Loucy (cell line): ENCODE data around the gene BPI.

Source experiments
- H2AFZ ChIP-seq: fragments of 200-600 bp; sonication (generic); 2 replicates; pipeline ENCODE4 v1.6.0; 2016; ENCODE audit warnings: antibody characterized with exemption, mild to moderate bottlenecking, low read length, moderate library complexity
- H3F3A ChIP-seq: fragments of 200-600 bp; 2 replicates; pipeline ENCODE4 v1.6.0; 2016; ENCODE audit warnings: antibody characterized with exemption, low read depth, mild to moderate bottlenecking
- H3K27me3 ChIP-seq: fragments of 200-600 bp; sonication (generic); 2 replicates; pipeline ENCODE4 v1.6.1; 2014; ENCODE audit warnings: low read length, mild to moderate bottlenecking; ENCODE audit not compliant: insufficient read depth, poor library complexity, severe bottlenecking
- H3K36me3 ChIP-seq: fragments of 200-600 bp; sonication (generic); 2 replicates; pipeline ENCODE4 v1.6.1; 2016; ENCODE audit warnings: low read length; ENCODE audit not compliant: insufficient read depth
- H3K4me1 ChIP-seq: fragments of 200-600 bp; sonication (generic); 2 replicates; pipeline ENCODE4 v1.5.1; 2014; ENCODE audit warnings: low read length, mild to moderate bottlenecking; ENCODE audit not compliant: insufficient read depth, poor library complexity, severe bottlenecking
- H3K4me2 ChIP-seq: fragments of 200-600 bp; sonication (generic); 2 replicates; pipeline ENCODE4 v1.6.0; 2014; ENCODE audit warnings: antibody characterized with exemption, low read length, low read depth, mild to moderate bottlenecking; ENCODE audit not compliant: poor library complexity, severe bottlenecking
- H3K4me3 ChIP-seq: fragments of 200-600 bp; sonication (generic); 2 replicates; pipeline ENCODE4 v1.5.1; 2014; ENCODE audit warnings: low read length, mild to moderate bottlenecking, mixed read lengths; ENCODE audit not compliant: poor library complexity, severe bottlenecking
- H3K79me2 ChIP-seq: fragments of 200-600 bp; sonication (generic); 2 replicates; pipeline ENCODE4 v1.6.1; 2014; ENCODE audit warnings: low read length; ENCODE audit not compliant: insufficient read depth
- H3K9ac ChIP-seq: fragments of 200-600 bp; sonication (generic); 2 replicates; pipeline ENCODE4 v1.6.0; 2014; ENCODE audit warnings: mild to moderate bottlenecking, low read depth, low read length, moderate library complexity; ENCODE audit not compliant: poor library complexity, severe bottlenecking
- H3K9me2 ChIP-seq: fragments of 200-600 bp; sonication (generic); replicated peaks from 2 replicates; pipeline ENCODE4 v1.6.1; 2016; ENCODE audit warnings: low read depth, low read length, mixed read lengths
- H3K9me3 ChIP-seq: fragments of 200-600 bp; sonication (generic); 2 replicates; pipeline ENCODE4 v1.6.1; 2014; ENCODE audit warnings: mild to moderate bottlenecking, antibody characterized with exemption, low read length, low read depth; ENCODE audit not compliant: insufficient read depth
- H4K20me1 ChIP-seq: fragments of 200-600 bp; sonication (generic); 2 replicates; pipeline ENCODE4 v1.6.0; 2014; ENCODE audit warnings: antibody characterized with exemption, low read length, mild to moderate bottlenecking; ENCODE audit not compliant: insufficient read depth, poor library complexity, severe bottlenecking
- EZH2phosphoT487 ChIP-seq: fragments of 200-600 bp; IDR thresholded peaks from 2 replicates; pipeline ENCODE4 v1.6.1; 2018; ENCODE audit warnings: antibody characterized with exemption, mild to moderate bottlenecking, moderate library complexity, borderline replicate concordance
- TF ChIP-seq, protein P1 (sequence below): fragments of 200-600 bp; sonication (generic); conservative IDR thresholded peaks from 2 replicates; pipeline ENCODE4 v1.5.1; 2014; ENCODE audit warnings: mild to moderate bottlenecking, antibody characterized with exemption, low read length

Gene BPI

DNA sequence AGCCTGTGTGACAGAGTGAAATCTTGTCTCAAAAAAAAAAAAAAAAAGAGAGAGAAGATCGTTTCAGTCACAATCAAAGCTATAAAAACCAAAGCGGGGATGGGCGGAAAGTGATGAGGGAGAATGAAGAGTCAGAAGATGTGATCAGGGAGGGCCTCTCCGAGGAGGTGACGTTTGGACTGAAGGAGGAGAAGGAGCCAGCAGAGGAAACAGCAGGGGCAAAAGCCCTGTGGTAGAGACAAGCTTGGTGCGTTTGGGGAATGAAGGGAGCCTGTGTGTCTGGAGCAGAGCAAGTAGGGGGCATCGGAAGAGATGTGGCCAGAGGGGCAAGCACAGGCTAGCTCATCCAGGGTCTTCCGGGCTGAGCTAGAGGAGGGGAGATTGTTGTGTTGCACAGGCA, 27.9 kb downstream of the BPI start:
- Histone ChIP-seq H3K4me3 (no peak overlapping the region), H3K9me2 (no peaks in the 10 kb centered on the region), H3K4me1 (no peaks in the 10 kb centered on the region), H3K27me3 (no peaks in the 10 kb centered on the region), H3F3A (no peaks in the 10 kb centered on the region), H3K36me3 (no peaks in the 10 kb centered on the region), H3K9me3 (no peaks in the 10 kb centered on the region), H4K20me1 (no peaks in the 10 kb centered on the region), H2AFZ (no peak overlapping the region), H3K4me2 (no peak overlapping the region), H3K9ac (no peak overlapping the region), H3K79me2 (no peaks in the 10 kb centered on the region)
- no peak for TF ChIP-seq EZH2phosphoT487
- TF ChIP-seq, protein P1, sequence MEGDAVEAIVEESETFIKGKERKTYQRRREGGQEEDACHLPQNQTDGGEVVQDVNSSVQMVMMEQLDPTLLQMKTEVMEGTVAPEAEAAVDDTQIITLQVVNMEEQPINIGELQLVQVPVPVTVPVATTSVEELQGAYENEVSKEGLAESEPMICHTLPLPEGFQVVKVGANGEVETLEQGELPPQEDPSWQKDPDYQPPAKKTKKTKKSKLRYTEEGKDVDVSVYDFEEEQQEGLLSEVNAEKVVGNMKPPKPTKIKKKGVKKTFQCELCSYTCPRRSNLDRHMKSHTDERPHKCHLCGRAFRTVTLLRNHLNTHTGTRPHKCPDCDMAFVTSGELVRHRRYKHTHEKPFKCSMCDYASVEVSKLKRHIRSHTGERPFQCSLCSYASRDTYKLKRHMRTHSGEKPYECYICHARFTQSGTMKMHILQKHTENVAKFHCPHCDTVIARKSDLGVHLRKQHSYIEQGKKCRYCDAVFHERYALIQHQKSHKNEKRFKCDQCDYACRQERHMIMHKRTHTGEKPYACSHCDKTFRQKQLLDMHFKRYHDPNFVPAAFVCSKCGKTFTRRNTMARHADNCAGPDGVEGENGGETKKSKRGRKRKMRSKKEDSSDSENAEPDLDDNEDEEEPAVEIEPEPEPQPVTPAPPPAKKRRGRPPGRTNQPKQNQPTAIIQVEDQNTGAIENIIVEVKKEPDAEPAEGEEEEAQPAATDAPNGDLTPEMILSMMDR, result no peak

DNA sequence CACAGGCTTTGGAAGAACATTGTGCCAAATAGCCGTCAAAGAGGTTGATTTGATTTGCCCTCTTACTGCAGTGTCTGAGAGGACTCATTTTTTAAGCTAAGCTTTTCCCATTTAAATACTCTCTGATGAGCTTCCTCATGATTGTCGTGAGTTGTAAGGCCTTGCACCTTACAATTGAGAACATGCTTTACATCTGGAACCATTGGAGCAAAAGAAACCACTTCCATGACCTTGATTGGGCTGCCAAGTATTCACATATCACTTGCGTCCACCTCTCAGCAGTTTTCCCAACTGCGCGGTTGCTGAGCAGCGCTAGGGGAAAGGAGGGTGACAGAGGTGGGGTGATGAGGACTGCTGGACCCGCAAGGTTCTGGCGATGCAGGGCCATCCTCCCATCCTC, 30.1 kb downstream of the BPI start:
- Histone ChIP-seq H3K4me1 (no peaks in the 10 kb centered on the region), H3K9ac (no peak overlapping the region), H4K20me1 (no peaks in the 10 kb centered on the region), H3K36me3 (no peaks in the 10 kb centered on the region), H3K4me2 (no peak overlapping the region), H3K4me3 (no peak overlapping the region), H3K79me2 (no peaks in the 10 kb centered on the region), H2AFZ (no peak overlapping the region), H3K9me2 (no peaks in the 10 kb centered on the region), H3K9me3 (no peaks in the 10 kb centered on the region), H3K27me3 (no peaks in the 10 kb centered on the region), H3F3A (no peaks in the 10 kb centered on the region)
- TF ChIP-seq, protein P1, result no peak
- no peak for TF ChIP-seq EZH2phosphoT487

DNA sequence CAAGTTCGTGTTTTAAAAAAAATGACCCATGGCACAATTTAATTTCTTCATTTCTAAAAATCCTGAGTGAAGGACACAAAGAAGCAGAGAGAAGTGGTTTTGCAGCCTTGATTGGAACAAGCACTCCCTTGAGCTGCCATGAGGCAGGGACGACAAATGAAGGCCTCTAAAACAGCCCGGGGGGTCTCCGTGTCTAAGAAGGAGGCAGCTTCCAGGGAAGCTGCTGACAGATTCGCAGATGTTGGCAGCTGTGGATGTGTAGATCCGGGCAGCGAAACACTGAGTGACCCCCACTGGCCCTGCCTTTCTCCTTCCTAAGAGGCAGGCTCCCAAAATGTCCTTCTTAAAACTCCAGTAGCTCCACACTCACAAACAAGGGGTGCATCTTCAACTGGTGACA, 32.8 kb downstream of the BPI start:
- H3K4me1 ChIP-seq, result no peaks in the 10 kb centered on the region
- no peaks in the 10 kb centered on the region for H3K79me2 ChIP-seq
- H3K4me3 ChIP-seq, result no peak overlapping the region
- no peaks in the 10 kb centered on the region for H3K27me3 ChIP-seq
- H3F3A ChIP-seq, result no peaks in the 10 kb centered on the region
- no peak overlapping the region for H3K4me2 ChIP-seq
- H3K9ac ChIP-seq, result no peak overlapping the region
- no peaks in the 10 kb centered on the region for H3K36me3 ChIP-seq
- H2AFZ ChIP-seq, result no peak overlapping the region
- H4K20me1 ChIP-seq, result no peaks in the 10 kb centered on the region
- H3K9me3 ChIP-seq, result no peaks in the 10 kb centered on the region
- TF ChIP-seq, protein P1, result no peak
- TF ChIP-seq EZH2phosphoT487, result no peak
- no peaks in the 10 kb centered on the region for H3K9me2 ChIP-seq
